GM19452 (cell line): ENCODE results near the gene UGGT1.

Experiments
- ATAC-seq: cut with Tn5 transposase; IDR thresholded peaks from one replicate; pipeline ENCODE4 v1.9.1; 2021; ENCODE audit not compliant: unreplicated experiment

The UGGT1 gene

GRCh38 chr2:128215897-128216642 is 125.1 kb downstream of the UGGT1 start:
- no peak for ATAC-seq

- no peak for ATAC-seq
Observed at GRCh38 chr2:128217671-128218070, 126.7 kb downstream of the UGGT1 start.

- ATAC-seq: no peak
Observed at GRCh38 chr2:128219891-128220290, 128.9 kb downstream of the UGGT1 start.

GRCh38 chr2:128227862-128228261 is 136.9 kb downstream of the UGGT1 start:
- ATAC-seq: no peak

- ATAC-seq: no peak
Observed at GRCh38 chr2:128228894-128229293, 137.9 kb downstream of the UGGT1 start.

GRCh38 chr2:128232965-128233789 is 142.2 kb downstream of the UGGT1 start:
- ATAC-seq: peak; percentile 97

GRCh38 chr2:128233790-128234395 is 142.9 kb downstream of the UGGT1 start:
- ATAC-seq: peak; percentile 13

- ATAC-seq: no peak
Observed at GRCh38 chr2:128234613-128235012, 143.6 kb downstream of the UGGT1 start.

- no peak for ATAC-seq
Observed at GRCh38 chr2:128235581-128235980, 144.6 kb downstream of the UGGT1 start.

GRCh38 chr2:128236491-128237035 is 145.6 kb downstream of the UGGT1 start:
- no peak for ATAC-seq

- no peak for ATAC-seq
Observed at GRCh38 chr2:128237081-128237534, 146.1 kb downstream of the UGGT1 start.

- no peak for ATAC-seq
Observed at GRCh38 chr2:128237911-128238697, 147.1 kb downstream of the UGGT1 start.

- no peak for ATAC-seq
Observed at GRCh38 chr2:128241896-128242295, 150.9 kb downstream of the UGGT1 start.
